HepG2 (cell line): ENCODE data around the gene B3GAT3. TPM values are rescaled to one million over a fixed set of nuclear protein-coding genes. Genes with fewer than 3 reads are reported as not detected.

Experiments
- DNMT1 ChIP-seq: sonication (generic); formaldehyde crosslinking; IDR thresholded peaks from 2 replicates; pipeline ENCODE4 v1.5.1; 2020; ENCODE audit warnings: mild to moderate bottlenecking, missing genetic modification reagents
- EHMT2 ChIP-seq: fragments of 200-600 bp; sonication (generic); IDR thresholded peaks from 2 replicates; pipeline ENCODE4 v1.7.0; 2017; ENCODE audit warnings: antibody characterized with exemption, low read depth, low read length, borderline replicate concordance
- ERF ChIP-seq: IDR thresholded peaks from 2 replicates; pipeline ENCODE4 v1.6.1; 2018; ENCODE audit warnings: missing biosample characterization, missing genetic modification reagents
- GABPA ChIP-seq, 2 experiments: IDR thresholded peaks; 2 replicates each; pipeline ENCODE4 v1.6.1; 2011 to 2016; ENCODE audit warnings: low read depth in 2 of 2, low read length in 1 of 2, missing biosample characterization in 1 of 2, missing genetic modification characterization in 1 of 2
- KAT8 ChIP-seq: IDR thresholded peaks from 2 replicates; pipeline ENCODE4 v1.6.1; 2016; ENCODE audit warnings: missing genetic modification reagents, missing compliant biosample characterization
- MAF1 ChIP-seq: sonication (generic); formaldehyde crosslinking; IDR thresholded peaks from 2 replicates; pipeline ENCODE4 v1.5.0; 2020; ENCODE audit warnings: missing genetic modification reagents, borderline replicate concordance
- MIER2 ChIP-seq: IDR thresholded peaks from 2 replicates; pipeline ENCODE4 v1.6.1; 2016; ENCODE audit warnings: missing biosample characterization, missing genetic modification reagents
- NCOA5 ChIP-seq: sonication (generic); formaldehyde crosslinking; IDR thresholded peaks from 2 replicates; pipeline ENCODE4 v1.4.0; 2020; ENCODE audit warnings: missing genetic modification reagents
- POLR2A ChIP-seq, 2 experiments: IDR thresholded peaks; 2 replicates each; pipeline ENCODE4 v1.6.1; 2011; ENCODE audit warnings: low read depth in 2 of 2, low read length in 2 of 2, mild to moderate bottlenecking in 1 of 2, moderate library complexity in 1 of 2; ENCODE audit not compliant: insufficient read depth in 1 of 2
- PRDM4 ChIP-seq: sonication (generic); formaldehyde crosslinking; IDR thresholded peaks from 2 replicates; pipeline ENCODE4 v1.9.0; 2021; ENCODE audit warnings: missing genetic modification reagents, borderline replicate concordance
- SKI ChIP-seq: fragments of 450-650 bp; IDR thresholded peaks from one replicate; pipeline ENCODE4 v1.6.1; 2018; ENCODE audit warnings: mild to moderate bottlenecking; ENCODE audit not compliant: partially characterized antibody
- SOX13 ChIP-seq, 3 experiments: fragments of 450-650 bp in 1 of 3; sonication (generic) in 1 of 3; formaldehyde crosslinking in 1 of 3; IDR thresholded peaks in 2 of 3; conservative IDR thresholded peaks in 1 of 3; 2 replicates each; pipeline versions ENCODE4 v1.5.0 to v1.6.1; 2016 to 2020; ENCODE audit warnings: antibody characterized with exemption in 1 of 3, mild to moderate bottlenecking in 1 of 3, missing compliant biosample characterization in 1 of 3, missing genetic modification reagents in 1 of 3, moderate library complexity in 1 of 3
- TAF1 ChIP-seq: sonication (generic); formaldehyde crosslinking; IDR thresholded peaks from 2 replicates; pipeline ENCODE4 v1.4.0; 2020; ENCODE audit warnings: missing genetic modification reagents
- TEAD2 ChIP-seq: sonication (generic); formaldehyde crosslinking; IDR thresholded peaks from 2 replicates; pipeline ENCODE4 v1.9.0; 2021; ENCODE audit warnings: missing genetic modification reagents
- ZNF142 ChIP-seq: sonication (generic); formaldehyde crosslinking; IDR thresholded peaks from 2 replicates; pipeline ENCODE4 v1.4.0; 2020; ENCODE audit warnings: missing genetic modification reagents
- ZNF230 ChIP-seq: sonication (generic); formaldehyde crosslinking; IDR thresholded peaks from 2 replicates; pipeline ENCODE4 v1.4.0; 2020; ENCODE audit warnings: mild to moderate bottlenecking, missing genetic modification reagents
- ZNF337 ChIP-seq: sonication (generic); formaldehyde crosslinking; IDR thresholded peaks from 2 replicates; pipeline ENCODE4 v1.5.1; 2020; ENCODE audit warnings: missing genetic modification reagents, low read depth, mild to moderate bottlenecking, borderline replicate concordance
- ZNF709 ChIP-seq: sonication (generic); formaldehyde crosslinking; IDR thresholded peaks from 2 replicates; pipeline ENCODE4 v1.5.0; 2020; ENCODE audit warnings: mild to moderate bottlenecking, missing genetic modification reagents
- ZNF75D ChIP-seq: sonication (generic); formaldehyde crosslinking; IDR thresholded peaks from 2 replicates; pipeline ENCODE4 v1.8.1; 2023; ENCODE audit warnings: missing genetic modification reagents, mild to moderate bottlenecking, borderline replicate concordance
- ZNF788 ChIP-seq: sonication (generic); formaldehyde crosslinking; IDR thresholded peaks from 2 replicates; pipeline ENCODE4 v1.5.0; 2020; ENCODE audit warnings: mild to moderate bottlenecking, missing genetic modification reagents, borderline replicate concordance
- ZNF839 ChIP-seq: sonication (generic); formaldehyde crosslinking; IDR thresholded peaks from 2 replicates; pipeline ENCODE4 v1.4.0; 2020; ENCODE audit warnings: missing genetic modification reagents, mild to moderate bottlenecking, borderline replicate concordance
- polyA plus RNA-seq, 8 experiments: library from polyadenylated mRNA; depleted of rRNA in 3 of 8; stranded (reverse) in 7 of 8; unstranded in 1 of 8; fragments of >200 nt; fragmentation: Illumina TruSeq in 4 of 8; extraction: Trizol in 4 of 8; gene quantifications; 2 replicates each; pipeline versions ENCODE4 v1.2.1 to v1.2.3, GENCODE V29; 2011 to 2016; ENCODE audit warnings: low read depth in 4 of 8, missing spikeins in 1 of 8, mixed read lengths in 1 of 8; ENCODE audit not compliant: insufficient read depth in 1 of 8
- total RNA-seq, 5 experiments: library from RNA; depleted of rRNA; stranded (reverse); fragments of >200 nt; fragmentation: Illumina TruSeq; extraction: Trizol; gene quantifications; 2 replicates each; pipeline ENCODE4 v1.2.3, GENCODE V29; 2016; ENCODE audit warnings: low read depth in 1 of 5

Gene B3GAT3
- total and polyA plus RNA-seq, 2 of the 13 experiments (the other 11 are each of a cell fraction or from before 2014, with no cell fraction given) = 21.3 to 26.1 TPM

- TF ChIP-seq ZNF142 = no peak
- no peak for TF ChIP-seq ZNF839 (CRISPR knock-in tag)
- no peak for TF ChIP-seq EHMT2
- TF ChIP-seq DNMT1 (CRISPR knock-in tag) = 0 out of 2 replicates have a peak, but pooled peaks have one; percentile 26
- peak; percentile 76; the same call in 1 of the 2 replicates for TF ChIP-seq ZNF788 (CRISPR knock-in tag)
- TF ChIP-seq MAF1 (CRISPR knock-in tag) = peak; percentile 21; the same call in 1 of the 2 replicates
- no peak for TF ChIP-seq SOX13 (IDR thresholded peaks at IDR 0.05)
- TF ChIP-seq SOX13 (CRISPR knock-in tag; conservative IDR thresholded peaks at IDR 0.05 in 1 of 2, IDR thresholded peaks at IDR 0.05 in 1 of 2) = no peak
- no peak for TF ChIP-seq PRDM4 (CRISPR knock-in tag)
- TF ChIP-seq ZNF75D (CRISPR knock-in tag) = no peak
- no peak for TF ChIP-seq KAT8 (CRISPR knock-in tag)
- no peak for TF ChIP-seq NCOA5 (CRISPR knock-in tag)
- 0 out of 2 replicates have a peak, but pooled peaks have one; percentile 76 for TF ChIP-seq ZNF230 (CRISPR knock-in tag)
- no peak for TF ChIP-seq MIER2
- TF ChIP-seq TEAD2 (CRISPR knock-in tag) = no peak
- no peak for TF ChIP-seq ZNF337 (CRISPR knock-in tag)
- no peak for TF ChIP-seq ZNF709 (CRISPR knock-in tag)
- TF ChIP-seq TAF1 (CRISPR knock-in tag) = no peak; the same call in 1 of the 2 replicates
- TF ChIP-seq SKI = no peak
- TF ChIP-seq ERF (CRISPR knock-in tag) = no peak
- no peak for TF ChIP-seq POLR2A (IDR thresholded peaks at IDR 0.05; ENCODE audit: insufficient read depth in 1 of 2, low read depth in 2 of 2, low read length in 2 of 2)
- no peak for TF ChIP-seq GABPA (IDR thresholded peaks at IDR 0.05; ENCODE audit: low read depth, low read length)
- 0 out of 2 replicates have a peak, but pooled peaks have one; percentile 9 for TF ChIP-seq GABPA (CRISPR knock-in tag; IDR thresholded peaks at IDR 0.05; ENCODE audit: low read depth)
These were observed 47.3 kb downstream of the B3GAT3 start (continued) for GRCh38 chr11:62574363-62575071.
